Measurements from ENCODE around the gene RPL22L1. TPM values are rescaled to one million over a fixed set of nuclear protein-coding genes. Genes with fewer than 3 reads are reported as not detected.
"Not testable (repeated sequence)": the region's sequence is repeated elsewhere in the genome, so short reads cannot be mapped to it uniquely, and the experiment has no call there.

Gene RPL22L1
- total RNA-seq, 1 experiment from 2014 or later, result 621 TPM

GRCh38 chr3:170829546-170830272 is 40.3 kb downstream of the RPL22L1 start:
- no peak for DNase-seq (ENCODE audit: low spot score)

GRCh38 chr3:170826047-170826446 is 43.9 kb downstream of the RPL22L1 start:
- no peak for DNase-seq (ENCODE audit: low spot score)

- DNase-seq (ENCODE audit: low spot score), result not testable (repeated sequence)
Observed at GRCh38 chr3:170823562-170823961, 46.4 kb downstream of the RPL22L1 start.

DNA sequence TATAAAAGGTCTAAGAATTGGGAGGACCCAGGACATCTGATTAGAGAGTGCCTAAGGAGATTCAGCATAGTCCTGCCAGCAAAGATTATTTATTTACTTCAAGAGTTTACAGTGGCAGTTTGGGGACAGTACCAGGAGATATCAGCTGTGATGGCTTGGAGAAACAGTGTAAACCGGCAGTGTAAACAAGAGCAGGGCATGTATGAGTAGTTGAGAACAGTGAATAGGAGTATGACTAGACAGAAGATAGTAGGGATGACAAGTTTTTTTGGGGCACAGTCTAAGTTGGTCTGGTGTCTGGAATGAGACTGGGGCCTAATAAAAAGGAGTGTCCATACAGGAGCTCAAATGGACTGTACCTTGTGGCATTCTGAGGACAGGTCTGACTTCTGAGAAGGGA is 51.7 kb downstream of the RPL22L1 start:
- DNase-seq (ENCODE audit: low spot score), result not testable (repeated sequence)

GRCh38 chr3:170817471-170817870 is 52.5 kb downstream of the RPL22L1 start:
- DNase-seq (ENCODE audit: low spot score), result not testable (repeated sequence)

- DNase-seq (ENCODE audit: low spot score), result no peak
Observed at GRCh38 chr3:170816841-170817240, 53.2 kb downstream of the RPL22L1 start.

DNA sequence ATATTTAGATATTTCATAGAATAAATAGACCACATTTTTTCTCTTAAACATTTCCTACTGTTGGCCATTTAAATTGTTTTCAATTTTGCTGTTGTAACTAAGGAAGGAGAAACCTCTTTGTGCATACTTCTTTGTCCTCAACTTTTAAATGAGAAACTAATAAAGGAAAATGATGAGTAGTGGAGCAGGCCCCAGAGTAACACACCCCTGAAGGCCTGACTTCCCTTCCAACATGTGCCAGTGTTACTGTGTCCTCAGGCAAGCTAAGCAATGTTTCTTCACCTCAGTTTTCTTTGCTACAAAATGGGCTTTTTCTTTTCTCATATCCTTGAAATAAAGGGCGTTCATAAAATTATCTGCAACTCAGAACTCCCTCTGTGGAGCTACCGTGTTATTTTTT is 53.7 kb downstream of the RPL22L1 start:
- DNase-seq (ENCODE audit: low spot score), result no peak

GRCh38 chr3:170815936-170816335 is 54.1 kb downstream of the RPL22L1 start:
- DNase-seq (ENCODE audit: low spot score), result no peak

DNA sequence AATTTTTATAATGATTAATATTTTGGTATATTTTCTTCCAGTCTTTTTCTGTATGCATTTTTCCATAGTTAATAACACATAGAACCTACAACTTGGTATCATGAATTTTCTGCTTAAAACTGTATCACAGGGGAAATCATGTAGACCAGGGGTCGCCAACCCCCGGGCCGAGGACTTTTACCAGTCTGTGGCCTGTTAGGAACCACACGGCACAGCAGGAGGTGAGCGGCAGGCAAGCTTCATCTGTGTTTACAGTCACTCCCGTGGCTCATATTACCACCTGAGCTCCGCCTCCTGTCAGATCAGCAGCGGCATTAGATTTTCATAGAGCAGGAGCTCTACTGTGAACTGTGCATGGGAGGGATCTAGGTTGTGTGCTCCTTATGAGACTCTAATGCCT is 54.7 kb downstream of the RPL22L1 start:
- peak; percentile 66 for DNase-seq (ENCODE audit: low spot score)

Other genes starting within 250 kb of the RPL22L1 start
- gene EIF5A2, start 38.4 kb upstream of the RPL22L1 start, total RNA-seq (2014; rRNA removed; shearing (Covaris generic)), result 13.0 and 35.8 TPM in 2 replicates
- 0.07 TPM in 2 replicates for gene SLC2A2, start 156.5 kb upstream of the RPL22L1 start, total RNA-seq (2014; rRNA removed; shearing (Covaris generic))